ENCODE results near the gene BMX. TPM values are rescaled to one million over a fixed set of nuclear protein-coding genes. Genes with fewer than 3 reads are reported as not detected.

BMX gene
- polyA plus RNA-seq, 5 donors = 1.3 to 5.7 (median 1.8) TPM

GRCh38 chrX:15505101-15505500, 4.5 kb downstream of the BMX start:
- no peak for DNase-seq

- DNase-seq = no peak
Observed at GRCh38 chrX:15507005-15507404, 6.4 kb downstream of the BMX start.

- no peak for DNase-seq
Observed at GRCh38 chrX:15509845-15510244, 9.2 kb downstream of the BMX start.

GRCh38 chrX:15511563-15511962, 11.0 kb downstream of the BMX start:
- no peak for DNase-seq

GRCh38 chrX:15512401-15512965, 11.9 kb downstream of the BMX start:
- no peak for DNase-seq

- DNase-seq = no peak
Observed at GRCh38 chrX:15514279-15514678, 13.7 kb downstream of the BMX start.

GRCh38 chrX:15515931-15516330, 15.3 kb downstream of the BMX start:
- no peak for DNase-seq

GRCh38 chrX:15522464-15522863, 21.9 kb downstream of the BMX start:
- no peak for DNase-seq

- DNase-seq = no peak
Observed at GRCh38 chrX:15523088-15523487, 22.5 kb downstream of the BMX start.

GRCh38 chrX:15524417-15524816, 23.8 kb downstream of the BMX start:
- peak; percentile 28 to 34 for DNase-seq

GRCh38 chrX:15525664-15526416, 25.2 kb downstream of the BMX start:
- no peak for DNase-seq

GRCh38 chrX:15529165-15529564, 28.6 kb downstream of the BMX start:
- no peak for DNase-seq

- DNase-seq = no peak
Observed at GRCh38 chrX:15530318-15530717, 29.7 kb downstream of the BMX start.

GRCh38 chrX:15546745-15547144, 46.1 kb downstream of the BMX start:
- DNase-seq = no peak

GRCh38 chrX:15547356-15547755, 46.7 kb downstream of the BMX start:
- no peak for DNase-seq

GRCh38 chrX:15549189-15550012, 48.8 kb downstream of the BMX start:
- DNase-seq = no peak

- no peak for DNase-seq
Observed at GRCh38 chrX:15559227-15559626, 58.6 kb downstream of the BMX start.

GRCh38 chrX:15560924-15561323, 60.3 kb downstream of the BMX start:
- no peak for DNase-seq

GRCh38 chrX:15563056-15563455, 62.4 kb downstream of the BMX start:
- DNase-seq = no peak

- DNase-seq = peak; percentile 32 to 46
Observed at GRCh38 chrX:15564981-15565579, 64.5 kb downstream of the BMX start.

- DNase-seq = no peak
Observed at GRCh38 chrX:15566244-15566643, 65.6 kb downstream of the BMX start.

GRCh38 chrX:15567267-15567666, 66.7 kb downstream of the BMX start:
- no peak for DNase-seq
